HL-60 (cell line): ENCODE data around the gene KIAA1143.

Source experiments
- DNase-seq, 2 experiments: peaks; one replicate each; pipeline ENCODE4 v3.0.0-alpha.2; 2010 to 2020; ENCODE audit warnings: low read depth in 1 of 2, low spot score in 1 of 2
- H3K27ac ChIP-seq: fragments of 250-450 bp; sonication (Bioruptor Pico); replicated peaks from 2 replicates; pipeline ENCODE4 v1.5.1; 2020; ENCODE audit warnings: mild to moderate bottlenecking, moderate library complexity
- H3K27me3 ChIP-seq: fragments of 250-450 bp; sonication (Bioruptor Pico); 2 replicates; pipeline ENCODE4 v1.5.1; 2021; ENCODE audit warnings: mild to moderate bottlenecking, moderate library complexity; ENCODE audit not compliant: insufficient read depth, poor library complexity, severe bottlenecking
- H3K4me3 ChIP-seq: replicated peaks from 2 replicates; pipeline ENCODE4 v1.5.1; 2011; ENCODE audit warnings: mild to moderate bottlenecking, control low read depth, low read length; ENCODE audit not compliant: insufficient read depth
- GABPA ChIP-seq: IDR thresholded peaks from 2 replicates; pipeline ENCODE4 v1.6.1; 2012; ENCODE audit warnings: low read depth
- POLR2AphosphoS5 ChIP-seq: IDR thresholded peaks from 2 replicates; pipeline ENCODE4 v1.6.1; 2012; ENCODE audit warnings: low read depth
- SPI1 ChIP-seq: IDR thresholded peaks from 2 replicates; pipeline ENCODE4 v1.6.1; 2012; ENCODE audit warnings: low read depth, mild to moderate bottlenecking, borderline replicate concordance
- long read RNA-seq: library from polyadenylated mRNA; unstranded; transcript quantifications from one replicate; pipeline ENCODE4 v2.0.0, GENCODE V29; 2020
- TF ChIP-seq, protein P1 (sequence below): IDR thresholded peaks from 2 replicates; pipeline ENCODE4 v1.6.1; 2012; ENCODE audit warnings: low read depth; ENCODE audit not compliant: insufficient replicate concordance
- TF ChIP-seq, protein P2 (sequence below): IDR thresholded peaks from one replicate; pipeline ENCODE4 v1.5.1; 2011; ENCODE audit warnings: low read length, control low read depth, inconsistent platforms; ENCODE audit not compliant: insufficient read depth

KIAA1143 gene
- long read RNA-seq, full-length matches to known transcripts, result 268 of 328 reads
- long read RNA-seq, partial matches to known transcripts, result 13 of 328 reads
- long read RNA-seq, other reads (novel, unspliced or antisense), result 47 of 328 reads

DNA sequence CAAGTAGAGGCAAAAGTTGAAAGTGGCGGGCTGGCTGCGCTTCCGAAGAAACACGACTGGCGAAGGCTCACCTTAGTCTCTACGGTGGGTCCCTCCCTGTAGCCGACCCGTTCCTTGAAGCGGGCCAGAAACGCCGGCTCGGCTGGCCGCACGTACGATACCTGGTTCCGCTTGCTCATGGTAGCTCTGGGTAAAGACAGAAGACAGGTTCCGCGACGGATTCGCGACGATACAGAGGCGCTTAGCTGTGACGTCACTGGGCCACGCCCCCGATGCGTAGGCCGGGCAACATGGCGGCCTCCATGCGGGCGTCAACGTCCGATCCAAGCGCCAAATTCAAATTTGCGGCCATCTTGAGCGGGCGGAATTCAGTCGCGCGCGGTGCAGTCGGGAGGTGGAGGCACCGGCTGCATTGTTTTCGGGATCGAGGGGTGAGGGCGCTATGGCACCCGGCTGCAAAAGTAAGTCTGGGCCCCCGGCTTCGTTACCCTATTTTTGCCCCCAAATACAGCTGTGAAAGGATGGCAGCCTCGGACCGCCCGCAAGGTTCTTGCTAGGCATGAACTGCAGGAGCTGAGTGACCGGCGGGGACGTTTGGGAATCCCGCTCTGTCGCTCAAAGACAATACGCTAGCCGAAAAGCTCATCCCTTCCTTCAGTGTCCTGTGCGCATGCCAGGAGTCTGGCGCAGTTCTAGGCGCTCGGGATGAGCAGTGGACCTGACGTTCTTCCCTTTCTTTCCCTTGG is at the start of gene KIAA1143, which contains the start of gene KIF15:
KIAA1143 (minus strand) TSS at position 196 of the 746 bp plus-strand sequence; CDS start at position 179, 17 bp downstream.
KIF15 (plus strand) TSS at position 371 of the 746 bp plus-strand sequence; CDS start at position 443, 72 bp downstream.
- Histone ChIP-seq H3K27me3 (no peaks in the 10 kb centered on the region), H3K27ac (peak within 1 kb of the TSS; percentile 81), H3K4me3 (peak within 1 kb of the TSS; percentile 77)
- TF ChIP-seq POLR2AphosphoS5 (peak; percentile 81; the same call in 1 of the 2 replicates), GABPA (no peak)
- TF ChIP-seq, protein P1, sequence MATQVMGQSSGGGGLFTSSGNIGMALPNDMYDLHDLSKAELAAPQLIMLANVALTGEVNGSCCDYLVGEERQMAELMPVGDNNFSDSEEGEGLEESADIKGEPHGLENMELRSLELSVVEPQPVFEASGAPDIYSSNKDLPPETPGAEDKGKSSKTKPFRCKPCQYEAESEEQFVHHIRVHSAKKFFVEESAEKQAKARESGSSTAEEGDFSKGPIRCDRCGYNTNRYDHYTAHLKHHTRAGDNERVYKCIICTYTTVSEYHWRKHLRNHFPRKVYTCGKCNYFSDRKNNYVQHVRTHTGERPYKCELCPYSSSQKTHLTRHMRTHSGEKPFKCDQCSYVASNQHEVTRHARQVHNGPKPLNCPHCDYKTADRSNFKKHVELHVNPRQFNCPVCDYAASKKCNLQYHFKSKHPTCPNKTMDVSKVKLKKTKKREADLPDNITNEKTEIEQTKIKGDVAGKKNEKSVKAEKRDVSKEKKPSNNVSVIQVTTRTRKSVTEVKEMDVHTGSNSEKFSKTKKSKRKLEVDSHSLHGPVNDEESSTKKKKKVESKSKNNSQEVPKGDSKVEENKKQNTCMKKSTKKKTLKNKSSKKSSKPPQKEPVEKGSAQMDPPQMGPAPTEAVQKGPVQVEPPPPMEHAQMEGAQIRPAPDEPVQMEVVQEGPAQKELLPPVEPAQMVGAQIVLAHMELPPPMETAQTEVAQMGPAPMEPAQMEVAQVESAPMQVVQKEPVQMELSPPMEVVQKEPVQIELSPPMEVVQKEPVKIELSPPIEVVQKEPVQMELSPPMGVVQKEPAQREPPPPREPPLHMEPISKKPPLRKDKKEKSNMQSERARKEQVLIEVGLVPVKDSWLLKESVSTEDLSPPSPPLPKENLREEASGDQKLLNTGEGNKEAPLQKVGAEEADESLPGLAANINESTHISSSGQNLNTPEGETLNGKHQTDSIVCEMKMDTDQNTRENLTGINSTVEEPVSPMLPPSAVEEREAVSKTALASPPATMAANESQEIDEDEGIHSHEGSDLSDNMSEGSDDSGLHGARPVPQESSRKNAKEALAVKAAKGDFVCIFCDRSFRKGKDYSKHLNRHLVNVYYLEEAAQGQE, result peak; percentile 47
- peak; percentile 95 to 96 for DNase-seq

DNA sequence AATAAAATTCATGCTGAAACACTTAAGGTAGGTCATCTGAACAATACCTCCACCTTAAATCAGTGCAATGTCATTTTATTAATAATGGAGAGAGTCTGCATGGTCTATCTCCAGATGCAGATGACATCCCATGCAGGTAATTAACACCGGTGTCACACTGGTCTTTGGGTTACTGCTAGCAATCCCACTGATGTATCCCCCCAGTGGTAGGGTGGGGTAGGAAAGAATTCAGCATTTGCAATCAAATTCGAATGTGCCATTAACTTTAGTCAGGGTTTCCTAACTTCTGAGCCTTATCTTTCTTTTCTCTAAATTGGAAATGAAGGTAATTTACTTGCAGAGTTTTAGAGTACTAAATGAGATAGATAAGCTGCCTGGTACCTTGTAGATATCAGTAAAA is 44.5 kb upstream of the KIAA1143 start:
- no peak overlapping the region for H3K4me3 ChIP-seq
- TF ChIP-seq, protein P2, sequence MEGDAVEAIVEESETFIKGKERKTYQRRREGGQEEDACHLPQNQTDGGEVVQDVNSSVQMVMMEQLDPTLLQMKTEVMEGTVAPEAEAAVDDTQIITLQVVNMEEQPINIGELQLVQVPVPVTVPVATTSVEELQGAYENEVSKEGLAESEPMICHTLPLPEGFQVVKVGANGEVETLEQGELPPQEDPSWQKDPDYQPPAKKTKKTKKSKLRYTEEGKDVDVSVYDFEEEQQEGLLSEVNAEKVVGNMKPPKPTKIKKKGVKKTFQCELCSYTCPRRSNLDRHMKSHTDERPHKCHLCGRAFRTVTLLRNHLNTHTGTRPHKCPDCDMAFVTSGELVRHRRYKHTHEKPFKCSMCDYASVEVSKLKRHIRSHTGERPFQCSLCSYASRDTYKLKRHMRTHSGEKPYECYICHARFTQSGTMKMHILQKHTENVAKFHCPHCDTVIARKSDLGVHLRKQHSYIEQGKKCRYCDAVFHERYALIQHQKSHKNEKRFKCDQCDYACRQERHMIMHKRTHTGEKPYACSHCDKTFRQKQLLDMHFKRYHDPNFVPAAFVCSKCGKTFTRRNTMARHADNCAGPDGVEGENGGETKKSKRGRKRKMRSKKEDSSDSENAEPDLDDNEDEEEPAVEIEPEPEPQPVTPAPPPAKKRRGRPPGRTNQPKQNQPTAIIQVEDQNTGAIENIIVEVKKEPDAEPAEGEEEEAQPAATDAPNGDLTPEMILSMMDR, result no peak
- TF ChIP-seq, protein P1, result no peak
- TF ChIP-seq GABPA (no peak), POLR2AphosphoS5 (no peak), SPI1 (no peak)
- no peak overlapping the region for H3K27ac ChIP-seq
- DNase-seq, result no peak
- H3K27me3 ChIP-seq, result no peaks in the 10 kb centered on the region

- Histone ChIP-seq H3K27me3 (no peaks in the 10 kb centered on the region), H3K27ac (no peak overlapping the region), H3K4me3 (no peak overlapping the region)
- no peak for DNase-seq
- TF ChIP-seq, protein P1, result no peak
- no peak for TF ChIP-seq SPI1
- TF ChIP-seq POLR2AphosphoS5, result no peak
- TF ChIP-seq GABPA, result no peak
- TF ChIP-seq, protein P2, result no peak
Measured at GRCh38 chr3:44803298-44803697, 41.9 kb upstream of the KIAA1143 start.
